ENCODE results near the gene GALR1.

DNA sequence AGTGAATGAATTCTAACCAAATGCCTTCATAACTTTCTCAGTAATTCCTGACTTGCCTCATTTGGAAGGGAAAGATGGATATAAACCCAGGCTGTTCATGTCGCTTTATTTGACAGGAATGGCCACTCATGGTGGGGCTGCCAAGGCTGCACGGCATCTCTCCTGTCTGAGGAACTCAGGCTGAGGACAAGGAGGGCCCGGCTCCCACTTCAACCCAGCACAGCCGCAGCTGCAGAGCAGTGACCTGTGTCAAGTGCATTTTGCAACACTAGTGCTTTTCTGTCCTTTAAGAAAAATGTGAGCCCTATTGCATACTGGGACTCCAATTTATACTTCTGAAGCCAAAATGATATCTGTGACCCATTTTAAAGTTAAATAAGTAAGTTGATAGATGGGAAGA, 45.8 kb upstream of the GALR1 start:
- TF ChIP-seq, protein P1, sequence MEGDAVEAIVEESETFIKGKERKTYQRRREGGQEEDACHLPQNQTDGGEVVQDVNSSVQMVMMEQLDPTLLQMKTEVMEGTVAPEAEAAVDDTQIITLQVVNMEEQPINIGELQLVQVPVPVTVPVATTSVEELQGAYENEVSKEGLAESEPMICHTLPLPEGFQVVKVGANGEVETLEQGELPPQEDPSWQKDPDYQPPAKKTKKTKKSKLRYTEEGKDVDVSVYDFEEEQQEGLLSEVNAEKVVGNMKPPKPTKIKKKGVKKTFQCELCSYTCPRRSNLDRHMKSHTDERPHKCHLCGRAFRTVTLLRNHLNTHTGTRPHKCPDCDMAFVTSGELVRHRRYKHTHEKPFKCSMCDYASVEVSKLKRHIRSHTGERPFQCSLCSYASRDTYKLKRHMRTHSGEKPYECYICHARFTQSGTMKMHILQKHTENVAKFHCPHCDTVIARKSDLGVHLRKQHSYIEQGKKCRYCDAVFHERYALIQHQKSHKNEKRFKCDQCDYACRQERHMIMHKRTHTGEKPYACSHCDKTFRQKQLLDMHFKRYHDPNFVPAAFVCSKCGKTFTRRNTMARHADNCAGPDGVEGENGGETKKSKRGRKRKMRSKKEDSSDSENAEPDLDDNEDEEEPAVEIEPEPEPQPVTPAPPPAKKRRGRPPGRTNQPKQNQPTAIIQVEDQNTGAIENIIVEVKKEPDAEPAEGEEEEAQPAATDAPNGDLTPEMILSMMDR (conservative IDR thresholded peaks at IDR 0.05), result no peak
- no peak for TF ChIP-seq ZFX (IDR thresholded peaks at IDR 0.05)

Data from C4-2B (cell line).